Measurements from ENCODE around the gene SH3RF2. TPM values are rescaled to one million over a fixed set of nuclear protein-coding genes. Genes with fewer than 3 reads are reported as not detected.

Gene SH3RF2
- total and polyA plus RNA-seq, 7 experiments from 2014 or later = 0.22 to 0.61 TPM; not detected in 5

GRCh38 chr5:145920542-145921210 is 15.7 kb upstream of the SH3RF2 start:
- ATAC-seq (no peak), DNase-seq (no peak)
- no peak overlapping the region for H3K27ac ChIP-seq (ENCODE audit: low read depth, low read length)
- H3K4me1 ChIP-seq (ENCODE audit: control insufficient read depth in 2 of 2, insufficient read depth in 2 of 2, low read length in 2 of 2) = no peaks in the 10 kb centered on the region
- no peaks in the 10 kb centered on the region for H3K36me3 ChIP-seq (ENCODE audit: control insufficient read depth in 2 of 3, insufficient read depth in 3 of 3, low read length in 3 of 3)
- CTCF ChIA-PET = no interaction called here
- H3K4me1 Mint-ChIP-seq = peaks cover 0 to 3% (median 0%) of the 10 kb centered on the region in 7 donors
- no peak overlapping the region for H3K4me3 Mint-ChIP-seq
- H3K36me3 Mint-ChIP-seq = no peaks in the 10 kb centered on the region
- H3K9me3 Mint-ChIP-seq = peaks cover 0 to 5% (median 0%) of the 10 kb centered on the region in 11 donors
- no peaks in the 10 kb centered on the region for H3K9me3 ChIP-seq (ENCODE audit: control insufficient read depth in 2 of 3, low read length in 3 of 3)
- H3K27me3 Mint-ChIP-seq = peaks cover 5 to 14% (median 8%) of the 10 kb centered on the region in 5 donors
- no peaks in the 10 kb centered on the region for H3K27me3 ChIP-seq (ENCODE audit: control insufficient read depth in 2 of 2, insufficient read depth in 2 of 2, low read length in 2 of 2)
- no peak overlapping the region for H3K27ac Mint-ChIP-seq
- H3K4me3 ChIP-seq (ENCODE audit: low read length) = no peak overlapping the region
- intact Hi-C loops (cut with micrococcal nuclease) = no loop called here
- POLR2A ChIA-PET = no interaction called here

- Mint-ChIP-seq H3K27ac (no peak overlapping the region), H3K4me1 (peaks cover 0 to 2% (median 0%) of the 10 kb centered on the region in 7 donors), H3K4me3 (no peak overlapping the region), H3K9me3 (peaks cover 0 to 5% (median 0%) of the 10 kb centered on the region in 11 donors), H3K27me3 (peaks cover 5 to 14% (median 8%) of the 10 kb centered on the region in 5 donors), H3K36me3 (no peaks in the 10 kb centered on the region)
- no peaks in the 10 kb centered on the region for H3K9me3 ChIP-seq (ENCODE audit: control insufficient read depth in 2 of 3, low read length in 3 of 3)
- H3K4me1 ChIP-seq (ENCODE audit: control insufficient read depth in 2 of 2, insufficient read depth in 2 of 2, low read length in 2 of 2) = no peaks in the 10 kb centered on the region
- DNase-seq (no peak), ATAC-seq (no peak)
- no peaks in the 10 kb centered on the region for H3K27me3 ChIP-seq (ENCODE audit: control insufficient read depth in 2 of 2, insufficient read depth in 2 of 2, low read length in 2 of 2)
- H3K4me3 ChIP-seq (ENCODE audit: low read length) = no peak overlapping the region
- no peaks in the 10 kb centered on the region for H3K36me3 ChIP-seq (ENCODE audit: control insufficient read depth in 2 of 3, insufficient read depth in 3 of 3, low read length in 3 of 3)
- ChIA-PET POLR2A (no interaction called here), CTCF (no interaction called here)
- intact Hi-C loops (cut with micrococcal nuclease) = no loop called here
- H3K27ac ChIP-seq (ENCODE audit: low read depth, low read length) = no peak overlapping the region
These were observed 15.2 kb upstream of the SH3RF2 start for GRCh38 chr5:145921211-145921610.

GRCh38 chr5:145922059-145922458 is 14.3 kb upstream of the SH3RF2 start:
- H3K36me3 Mint-ChIP-seq = no peaks in the 10 kb centered on the region
- H3K9me3 Mint-ChIP-seq = peaks cover 0 to 4% (median 0%) of the 10 kb centered on the region in 11 donors
- H3K4me1 ChIP-seq (ENCODE audit: control insufficient read depth in 2 of 2, insufficient read depth in 2 of 2, low read length in 2 of 2) = no peaks in the 10 kb centered on the region
- CTCF ChIA-PET = no interaction called here
- DNase-seq (no peak), ATAC-seq (no peak)
- H3K27ac Mint-ChIP-seq = no peak overlapping the region
- peaks cover 0 to 2% (median 0%) of the 10 kb centered on the region in 7 donors for H3K4me1 Mint-ChIP-seq
- POLR2A ChIA-PET = no interaction called here
- intact Hi-C loops (cut with micrococcal nuclease) = no loop called here
- H3K27me3 ChIP-seq (ENCODE audit: control insufficient read depth in 2 of 2, insufficient read depth in 2 of 2, low read length in 2 of 2) = no peaks in the 10 kb centered on the region
- H3K4me3 Mint-ChIP-seq = no peak overlapping the region
- no peak overlapping the region for H3K27ac ChIP-seq (ENCODE audit: low read depth, low read length)
- no peaks in the 10 kb centered on the region for H3K9me3 ChIP-seq (ENCODE audit: control insufficient read depth in 2 of 3, low read length in 3 of 3)
- H3K4me3 ChIP-seq (ENCODE audit: low read length) = no peak overlapping the region
- H3K27me3 Mint-ChIP-seq = peaks cover 4 to 14% (median 5%) of the 10 kb centered on the region in 5 donors
- H3K36me3 ChIP-seq (ENCODE audit: control insufficient read depth in 2 of 3, insufficient read depth in 3 of 3, low read length in 3 of 3) = no peaks in the 10 kb centered on the region

GRCh38 chr5:145923405-145923804 is 13.0 kb upstream of the SH3RF2 start:
- intact Hi-C loops (cut with micrococcal nuclease) = no loop called here
- Histone ChIP-seq H3K4me1 (ENCODE audit: control insufficient read depth in 2 of 2, insufficient read depth in 2 of 2, low read length in 2 of 2) (no peaks in the 10 kb centered on the region), H3K27me3 (ENCODE audit: control insufficient read depth in 2 of 2, insufficient read depth in 2 of 2, low read length in 2 of 2) (no peaks in the 10 kb centered on the region), H3K27ac (ENCODE audit: low read depth, low read length) (no peak overlapping the region), H3K36me3 (ENCODE audit: control insufficient read depth in 2 of 3, insufficient read depth in 3 of 3, low read length in 3 of 3) (no peaks in the 10 kb centered on the region), H3K9me3 (ENCODE audit: control insufficient read depth in 2 of 3, low read length in 3 of 3) (no peaks in the 10 kb centered on the region), H3K4me3 (ENCODE audit: low read length) (no peak overlapping the region)
- Mint-ChIP-seq H3K36me3 (no peaks in the 10 kb centered on the region), H3K4me1 (peaks cover 0 to 2% (median 0%) of the 10 kb centered on the region in 7 donors), H3K9me3 (peaks cover 0 to 2% (median 0%) of the 10 kb centered on the region in 11 donors), H3K27ac (no peak overlapping the region), H3K27me3 (peaks cover 3 to 14% (median 5%) of the 10 kb centered on the region in 5 donors), H3K4me3 (no peak overlapping the region)
- no peak for ATAC-seq
- POLR2A ChIA-PET = no interaction called here
- CTCF ChIA-PET = no interaction called here
- no peak for DNase-seq

GRCh38 chr5:145924849-145925248 is 11.5 kb upstream of the SH3RF2 start:
- Histone ChIP-seq H3K27me3 (ENCODE audit: control insufficient read depth in 2 of 2, insufficient read depth in 2 of 2, low read length in 2 of 2) (no peaks in the 10 kb centered on the region), H3K4me3 (ENCODE audit: low read length) (no peak overlapping the region), H3K27ac (ENCODE audit: low read depth, low read length) (no peak overlapping the region), H3K4me1 (ENCODE audit: control insufficient read depth in 2 of 2, insufficient read depth in 2 of 2, low read length in 2 of 2) (no peaks in the 10 kb centered on the region), H3K36me3 (ENCODE audit: control insufficient read depth in 2 of 3, insufficient read depth in 3 of 3, low read length in 3 of 3) (no peaks in the 10 kb centered on the region), H3K9me3 (ENCODE audit: control insufficient read depth in 2 of 3, low read length in 3 of 3) (no peaks in the 10 kb centered on the region)
- Mint-ChIP-seq H3K9me3 (peaks cover 0 to 3% (median 0%) of the 10 kb centered on the region in 11 donors), H3K4me1 (peaks cover 0 to 2% (median 0%) of the 10 kb centered on the region in 7 donors), H3K36me3 (no peaks in the 10 kb centered on the region), H3K27ac (no peak overlapping the region), H3K4me3 (no peak overlapping the region), H3K27me3 (peaks cover 3 to 8% (median 5%) of the 10 kb centered on the region in 5 donors)
- CTCF ChIA-PET = no interaction called here
- DNase-seq = no peak
- intact Hi-C loops (cut with micrococcal nuclease) = no loop called here
- POLR2A ChIA-PET = no interaction called here
- ATAC-seq = no peak

- POLR2A ChIA-PET = no interaction called here
- CTCF ChIA-PET = no interaction called here
These were observed 11.0 kb upstream of the SH3RF2 start for GRCh38 chr5:145925353-145925752.

GRCh38 chr5:145925803-145926202 is 10.6 kb upstream of the SH3RF2 start:
- peaks cover 0 to 3% (median 0%) of the 10 kb centered on the region in 11 donors for H3K9me3 Mint-ChIP-seq
- H3K27ac ChIP-seq (ENCODE audit: low read depth, low read length) = no peak overlapping the region
- H3K36me3 ChIP-seq (ENCODE audit: control insufficient read depth in 2 of 3, insufficient read depth in 3 of 3, low read length in 3 of 3) = no peaks in the 10 kb centered on the region
- H3K4me3 Mint-ChIP-seq = no peak overlapping the region
- CTCF ChIA-PET = no interaction called here
- H3K27ac Mint-ChIP-seq = no peak overlapping the region
- H3K27me3 Mint-ChIP-seq = peaks cover 4 to 9% (median 5%) of the 10 kb centered on the region in 5 donors
- H3K27me3 ChIP-seq (ENCODE audit: control insufficient read depth in 2 of 2, insufficient read depth in 2 of 2, low read length in 2 of 2) = no peaks in the 10 kb centered on the region
- no peak overlapping the region for H3K4me3 ChIP-seq (ENCODE audit: low read length)
- POLR2A ChIA-PET = no interaction called here
- H3K9me3 ChIP-seq (ENCODE audit: control insufficient read depth in 2 of 3, low read length in 3 of 3) = no peaks in the 10 kb centered on the region
- H3K36me3 Mint-ChIP-seq = no peaks in the 10 kb centered on the region
- no peak for DNase-seq
- H3K4me1 ChIP-seq (ENCODE audit: control insufficient read depth in 2 of 2, insufficient read depth in 2 of 2, low read length in 2 of 2) = no peaks in the 10 kb centered on the region
- intact Hi-C loops (cut with micrococcal nuclease) = no loop called here
- no peak for ATAC-seq
- H3K4me1 Mint-ChIP-seq = peaks cover 0 to 2% (median 0%) of the 10 kb centered on the region in 7 donors

More at GRCh38 chr5:145925353-145925752, 11.0 kb upstream of the SH3RF2 start:
- H3K27me3 ChIP-seq (ENCODE audit: control insufficient read depth in 2 of 2, insufficient read depth in 2 of 2, low read length in 2 of 2) = no peaks in the 10 kb centered on the region
- no peaks in the 10 kb centered on the region for H3K36me3 ChIP-seq (ENCODE audit: control insufficient read depth in 2 of 3, insufficient read depth in 3 of 3, low read length in 3 of 3)
- Mint-ChIP-seq H3K4me3 (no peak overlapping the region), H3K4me1 (peaks cover 0 to 2% (median 0%) of the 10 kb centered on the region in 7 donors), H3K27ac (no peak overlapping the region), H3K9me3 (peaks cover 0 to 3% (median 0%) of the 10 kb centered on the region in 11 donors), H3K27me3 (peaks cover 3 to 5% (median 5%) of the 10 kb centered on the region in 5 donors), H3K36me3 (no peaks in the 10 kb centered on the region)
- H3K9me3 ChIP-seq (ENCODE audit: control insufficient read depth in 2 of 3, low read length in 3 of 3) = no peaks in the 10 kb centered on the region
- intact Hi-C loops (cut with micrococcal nuclease) = no loop called here
- DNase-seq (no peak), ATAC-seq (no peak)
- no peak overlapping the region for H3K4me3 ChIP-seq (ENCODE audit: low read length)
- no peaks in the 10 kb centered on the region for H3K4me1 ChIP-seq (ENCODE audit: control insufficient read depth in 2 of 2, insufficient read depth in 2 of 2, low read length in 2 of 2)
- no peak overlapping the region for H3K27ac ChIP-seq (ENCODE audit: low read depth, low read length)

All from naive thymus-derived CD4-positive, alpha-beta T cell (primary cell).